Inflammatory macrophage treated with lipopolysaccharide for 4 hours (primary cell): ENCODE data around the gene SHC2.
"Not testable (repeated sequence)": the region's sequence is repeated elsewhere in the genome, so short reads cannot be mapped to it uniquely, and the experiment has no call there.

Source experiments
- DNase-seq: peaks from one replicate; pipeline ENCODE4 v3.0.0-alpha.2; 2020

The SHC2 gene

DNA sequence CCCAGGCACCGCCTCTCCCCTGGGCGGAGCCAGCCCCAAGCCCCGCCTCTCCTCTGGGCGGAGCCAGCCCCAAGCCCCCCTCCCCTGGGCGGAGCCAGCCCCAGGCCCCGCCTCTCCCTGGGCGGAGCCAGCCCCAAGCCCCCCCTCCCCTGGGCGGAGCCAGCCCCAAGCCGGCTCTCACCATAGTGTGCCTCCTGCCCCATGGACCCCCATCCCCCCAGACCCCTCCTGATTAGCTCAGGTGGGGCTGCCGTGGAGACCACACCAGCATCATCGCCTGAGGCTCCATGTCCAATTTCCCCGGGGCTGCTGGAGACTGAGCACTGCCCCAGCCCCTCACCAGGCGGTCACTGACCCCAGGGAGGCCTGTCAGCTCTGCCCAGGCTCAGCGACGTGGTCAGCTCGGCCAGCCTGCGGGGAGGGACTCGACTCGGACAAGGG lies 31.3 kb upstream of the SHC2 start:
- no peak for DNase-seq

DNA sequence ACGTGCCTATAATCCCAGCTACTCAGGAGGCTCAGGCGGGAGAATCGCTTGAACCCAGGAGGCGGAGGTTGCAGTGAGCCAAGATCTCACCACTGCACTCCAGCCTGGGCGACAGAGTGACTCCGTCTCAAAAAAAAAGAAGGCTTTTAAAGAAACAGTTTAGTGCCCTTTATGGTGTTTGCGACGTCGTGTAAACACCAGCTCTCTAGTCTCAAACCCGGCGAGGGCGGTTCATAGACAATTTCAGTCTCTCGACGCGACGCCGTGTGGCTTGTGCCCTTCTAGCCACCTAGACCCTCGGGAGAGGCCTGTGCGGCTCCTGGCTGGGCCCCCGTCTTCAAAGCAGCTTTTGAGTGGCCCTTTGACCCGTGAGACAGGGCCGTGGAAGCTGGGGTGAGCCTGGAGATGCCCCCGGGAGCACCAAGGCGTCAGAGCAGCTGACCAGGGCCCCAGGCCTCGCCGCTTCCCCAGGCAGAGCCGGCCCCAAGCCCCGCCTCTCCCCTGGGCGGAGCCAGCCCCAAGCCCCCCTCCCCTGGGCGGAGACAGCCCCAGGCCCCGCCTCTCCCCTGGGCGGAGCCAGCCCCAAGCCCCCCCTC lies 30.4 kb upstream of the SHC2 start:
- no peak for DNase-seq

- DNase-seq = no peak
These were observed 28.8 kb upstream of the SHC2 start for GRCh38 chr19:489418-490196.

GRCh38 chr19:488505-489417 lies 27.9 kb upstream of the SHC2 start:
- DNase-seq = peak; percentile 84

DNA sequence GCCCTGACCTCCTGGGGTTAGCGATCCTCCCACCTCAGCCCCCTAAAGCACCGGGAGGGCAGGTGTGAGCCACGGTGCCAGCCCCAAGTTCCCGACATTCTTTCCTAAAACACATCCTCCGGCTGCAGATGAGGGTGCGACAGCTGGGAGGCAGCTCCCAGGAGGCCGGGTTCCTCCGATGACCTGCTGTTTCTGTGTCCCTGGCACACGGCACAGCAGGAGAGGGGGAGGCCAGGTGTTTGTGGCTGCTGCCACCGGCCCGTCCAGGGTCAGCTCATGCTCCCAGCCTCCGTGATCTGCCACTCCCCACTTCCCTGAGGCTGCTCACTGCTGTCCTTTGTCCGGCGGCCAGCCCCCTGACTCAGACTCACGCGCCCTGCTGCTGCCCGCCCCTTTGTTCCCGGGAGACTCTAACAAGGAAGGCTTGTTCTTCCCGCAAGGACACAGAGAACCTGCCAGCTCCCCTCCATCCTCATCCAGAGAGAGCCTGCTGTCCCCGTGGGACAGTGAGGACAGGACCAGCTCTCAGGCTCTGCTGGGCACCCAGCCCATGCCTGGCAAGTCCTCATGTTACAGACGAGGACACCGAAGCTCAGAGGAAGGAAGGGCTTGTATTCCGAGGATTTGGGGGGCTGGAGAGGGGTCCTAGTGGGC lies 24.9 kb upstream of the SHC2 start:
- DNase-seq = no peak

GRCh38 chr19:485077-485476 lies 24.2 kb upstream of the SHC2 start:
- DNase-seq = no peak

DNA sequence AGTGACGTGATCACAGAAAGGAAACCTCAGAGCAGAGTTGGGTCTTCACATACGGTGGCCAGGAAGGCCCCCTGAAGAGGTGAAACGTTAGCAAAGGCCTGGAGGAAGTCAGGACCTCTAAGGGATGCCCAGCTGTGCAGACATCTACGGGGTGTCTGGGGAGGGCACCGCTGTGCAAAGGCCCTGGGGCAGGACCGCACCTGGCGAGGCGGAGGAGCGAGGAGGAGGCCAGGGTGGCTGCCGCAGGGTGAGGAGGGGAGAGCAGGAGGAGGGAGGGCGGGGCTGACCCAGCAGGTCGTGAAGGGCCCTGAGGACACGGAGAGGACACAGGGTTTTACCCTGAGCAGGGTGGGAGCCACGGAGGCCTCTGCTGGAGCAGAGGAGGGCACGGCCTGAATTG lies 23.7 kb upstream of the SHC2 start:
- no peak for DNase-seq

DNA sequence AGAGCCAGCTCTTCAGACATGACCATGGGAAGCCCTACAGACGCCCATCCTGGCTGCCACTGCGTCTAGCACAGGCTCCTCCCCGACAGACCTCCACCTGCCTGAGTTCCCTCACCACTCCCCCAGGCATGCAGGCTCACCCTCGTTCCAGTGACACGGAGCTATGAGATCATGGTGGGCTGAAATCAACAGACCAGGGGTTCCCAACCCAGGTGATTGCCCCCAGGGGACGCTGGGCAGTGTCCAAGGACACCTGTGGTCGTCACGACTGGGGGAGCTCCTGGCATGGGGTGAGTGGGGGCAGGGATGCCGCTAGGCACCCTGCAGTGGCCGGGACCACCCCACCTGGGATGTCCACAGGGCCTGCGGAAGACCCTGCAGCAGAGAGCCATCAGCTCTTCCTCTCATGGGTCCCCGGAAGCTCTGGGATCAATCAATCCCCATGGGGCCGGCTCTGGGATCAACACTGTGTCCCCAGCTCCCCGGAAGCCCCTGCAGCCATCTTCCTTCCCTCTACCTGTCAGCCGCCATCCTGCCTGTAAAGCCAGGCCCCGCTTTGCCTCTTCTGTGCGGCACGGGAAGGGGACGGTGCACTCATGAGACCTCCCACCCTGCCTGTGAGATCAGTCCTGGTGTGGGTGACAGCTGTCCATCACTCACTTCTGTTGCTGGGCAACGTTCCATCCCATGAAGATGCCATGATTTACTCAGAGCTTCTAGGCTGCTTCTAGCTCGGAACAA lies 22.7 kb upstream of the SHC2 start:
- no peak for DNase-seq

GRCh38 chr19:482186-483041 lies 21.6 kb upstream of the SHC2 start:
- DNase-seq = no peak

DNA sequence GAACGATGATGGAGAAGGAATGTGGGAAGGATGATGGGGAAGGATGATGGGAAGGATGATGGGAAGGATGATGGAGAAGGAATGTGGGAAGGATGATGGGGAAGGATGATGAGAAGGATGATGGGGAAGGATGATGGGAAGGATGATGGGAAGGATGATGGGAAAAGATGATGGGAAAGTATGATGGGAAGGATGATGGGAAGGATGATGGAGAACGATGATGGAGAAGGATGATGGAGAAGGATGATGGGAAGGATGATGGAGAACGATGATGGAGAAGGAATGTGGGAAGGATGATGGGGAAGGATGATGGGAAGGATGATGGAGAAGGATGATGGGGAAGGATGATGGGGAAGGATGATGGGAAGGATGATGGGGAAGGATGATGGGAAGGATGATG lies 20.3 kb upstream of the SHC2 start:
- not testable (repeated sequence) for DNase-seq

- DNase-seq = no peak
These were observed 19.4 kb upstream of the SHC2 start for GRCh38 chr19:480016-480855.

- no peak for DNase-seq
These were observed 18.1 kb upstream of the SHC2 start for GRCh38 chr19:478976-479375.

DNA sequence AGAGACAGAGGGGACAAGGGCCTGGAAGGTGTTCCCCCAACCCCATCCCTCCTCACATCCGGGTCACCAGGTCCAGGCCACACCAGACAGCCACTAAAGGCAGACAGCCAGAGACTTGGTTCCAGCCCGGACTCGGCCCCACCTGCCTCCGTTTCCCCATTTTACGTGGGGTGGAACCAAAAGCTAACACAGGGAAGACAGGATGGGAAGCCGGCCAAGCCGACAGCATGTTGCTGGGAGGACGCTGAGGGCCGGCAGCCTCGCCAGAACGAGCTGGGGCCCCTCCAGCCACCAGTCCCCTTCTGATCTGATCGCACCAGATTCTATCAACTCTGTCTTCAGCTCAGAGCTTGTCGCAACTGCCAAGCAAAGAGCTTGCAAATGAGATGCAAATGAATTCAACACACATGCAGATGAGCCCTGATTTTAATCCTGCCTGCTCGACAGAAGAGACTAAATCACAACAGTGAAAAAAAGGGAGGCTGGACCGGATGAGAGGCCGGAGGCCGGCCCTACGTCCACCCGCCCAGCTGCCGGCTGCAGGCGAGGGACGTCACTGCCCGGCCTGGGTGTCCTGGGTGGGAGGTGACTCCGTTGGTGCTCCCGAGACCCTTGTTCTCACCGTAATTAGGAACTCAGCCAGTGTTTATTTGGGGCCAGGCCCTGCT lies 17.5 kb upstream of the SHC2 start:
- no peak for DNase-seq

DNA sequence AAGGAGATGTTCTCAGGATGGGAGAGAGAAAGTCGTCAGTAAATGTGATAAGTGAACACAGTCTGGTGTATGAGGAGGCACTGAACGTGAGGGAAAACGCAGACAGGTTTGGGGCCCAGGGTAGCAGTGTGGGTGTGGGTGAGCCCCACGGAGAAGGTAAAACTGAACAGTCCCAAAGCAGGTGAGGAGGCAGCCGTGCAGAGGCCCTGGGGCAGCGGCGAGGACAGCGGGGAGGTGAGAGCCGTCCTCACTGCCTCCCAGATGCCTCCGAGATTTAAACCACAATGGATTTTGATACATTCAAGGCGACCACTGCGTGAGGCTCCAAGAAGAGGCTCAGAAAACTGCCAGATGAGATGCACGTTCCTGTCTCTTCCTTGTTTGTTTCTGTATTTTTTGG lies 14.5 kb upstream of the SHC2 start:
- DNase-seq = no peak

DNA sequence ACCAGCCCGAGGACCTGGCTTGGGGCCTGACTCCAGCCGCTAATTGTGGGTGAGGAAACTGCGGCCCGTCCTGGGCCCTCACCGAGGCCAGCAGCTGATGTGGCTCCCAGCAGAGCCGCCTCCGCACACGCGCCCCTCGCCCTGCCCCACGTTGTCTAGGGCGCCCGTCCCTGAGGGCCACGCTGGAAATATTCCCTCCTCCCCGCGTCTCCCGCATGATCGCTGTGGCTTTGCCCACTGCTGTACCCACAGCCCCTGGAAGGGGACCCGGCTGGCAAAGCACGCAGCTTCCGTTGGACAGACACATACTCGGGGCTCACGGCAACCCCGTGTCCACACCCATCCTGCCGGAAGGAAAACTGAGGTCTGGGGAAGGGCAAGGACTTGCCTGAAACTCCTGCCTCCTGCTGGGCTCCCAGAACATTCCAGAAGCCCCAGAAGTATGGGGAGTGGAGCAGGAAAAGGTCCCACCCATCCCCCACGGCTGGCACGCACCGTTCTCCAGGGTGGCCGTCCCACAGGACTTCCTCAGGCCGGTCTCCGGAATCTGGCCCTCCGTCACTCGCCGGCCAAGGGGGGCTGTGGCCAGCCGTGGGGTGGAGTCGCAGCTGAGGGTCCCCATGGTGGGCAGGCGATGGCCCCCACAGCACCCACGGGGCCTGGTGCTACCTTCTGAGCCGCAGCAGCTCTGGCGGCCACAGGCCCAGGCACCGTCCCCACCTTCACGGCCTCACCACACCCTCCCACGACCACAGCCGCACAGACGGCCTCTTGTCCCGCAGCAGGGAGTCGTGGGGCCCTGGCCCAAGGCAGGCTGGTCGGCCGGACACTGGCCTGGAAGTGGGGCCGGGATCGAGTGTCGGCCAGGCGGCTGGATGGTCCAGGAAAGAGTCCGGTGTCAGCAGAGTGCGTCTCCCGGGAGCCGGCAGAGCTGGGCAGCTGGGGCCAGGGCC lies 13.6 kb upstream of the SHC2 start:
- DNase-seq = no peak

DNA sequence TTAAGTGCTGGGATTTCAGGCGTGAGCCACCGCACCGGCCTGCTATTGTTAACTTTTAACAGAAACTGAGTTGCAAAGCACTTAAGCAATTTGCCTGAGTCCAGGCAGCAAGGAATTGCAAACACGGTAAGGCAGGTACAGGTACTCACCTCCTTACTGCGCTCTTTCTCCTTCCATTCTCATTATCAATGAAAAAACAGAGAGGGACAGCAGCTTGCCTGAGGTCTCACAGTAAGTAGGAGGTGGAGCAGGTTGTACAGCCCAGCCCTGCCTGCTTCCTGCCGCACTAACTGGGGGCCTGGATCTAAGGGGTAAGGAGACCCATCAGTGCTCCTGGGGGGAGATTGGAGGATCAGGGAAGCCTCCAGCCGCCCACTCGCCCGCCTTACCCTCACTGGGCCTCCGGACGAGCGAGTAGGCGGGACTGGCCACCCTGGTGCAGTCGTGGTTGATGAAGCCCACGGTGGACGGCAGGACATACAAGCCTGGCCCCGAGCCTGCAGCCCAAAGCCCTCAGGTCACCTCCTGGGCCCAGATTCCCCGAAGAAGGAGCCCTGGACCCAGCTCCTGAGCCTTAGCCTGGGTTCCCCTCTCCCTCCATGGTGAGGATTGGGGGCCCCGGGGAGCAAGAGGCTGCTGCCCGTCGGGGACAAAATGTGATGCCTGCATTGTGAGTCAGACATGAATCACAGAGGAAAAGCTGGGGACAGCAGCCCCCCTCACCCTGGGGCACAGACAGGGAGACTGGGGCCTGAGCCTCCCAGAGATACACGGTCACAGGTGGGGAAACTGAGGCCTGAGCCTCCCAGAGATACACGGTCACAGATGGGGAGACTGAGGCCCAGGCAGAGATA lies 11.4 kb upstream of the SHC2 start:
- no peak for DNase-seq

DNA sequence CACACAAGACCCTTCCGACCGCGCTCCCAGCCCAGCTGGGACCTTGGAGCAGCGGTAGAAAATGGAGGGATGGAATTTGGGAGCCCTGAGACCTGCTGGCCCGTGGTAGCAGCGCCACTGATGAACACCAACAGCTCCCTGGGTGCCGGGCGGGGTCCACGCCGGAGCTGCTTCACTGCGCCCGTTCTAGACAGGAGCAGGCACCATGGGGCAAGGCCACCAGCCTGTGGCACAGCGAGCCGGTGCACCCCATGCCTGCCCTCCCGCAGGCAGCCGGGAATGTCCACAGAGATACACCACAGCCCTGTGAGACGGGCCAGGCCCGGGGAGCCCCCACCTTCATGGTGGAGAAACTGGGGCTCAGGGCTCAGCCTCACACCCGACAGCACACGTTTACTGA lies 9.9 kb upstream of the SHC2 start:
- no peak for DNase-seq

GRCh38 chr19:469833-470232 lies 9.0 kb upstream of the SHC2 start:
- no peak for DNase-seq
